Endothelial cell (in vitro differentiated cells): Measurements from ENCODE around the gene CIDEB. TPM values are rescaled to one million over a fixed set of nuclear protein-coding genes. Genes with fewer than 3 reads are reported as not detected.
A peak's percentile ranks its signal among the peaks of the same experiment; 100 is the strongest.

Experiments
- DNase-seq: peaks from one replicate; pipeline ENCODE4 v3.0.0; 2021; ENCODE audit warnings: low spot score
- H3K27ac Mint-ChIP-seq: one replicate; pipeline ENCODE4 v1.8.0; 2021; ENCODE audit warnings: mixed read lengths, inconsistent platforms; ENCODE audit not compliant: unreplicated experiment
- H3K27me3 Mint-ChIP-seq: one replicate; pipeline ENCODE4 v1.8.0; 2021; ENCODE audit warnings: mild to moderate bottlenecking, moderate library complexity, mixed read lengths, inconsistent platforms; ENCODE audit not compliant: unreplicated experiment
- H3K36me3 Mint-ChIP-seq: one replicate; pipeline ENCODE4 v1.8.0; 2021; ENCODE audit warnings: mild to moderate bottlenecking, low read depth, mixed read lengths, inconsistent platforms; ENCODE audit not compliant: unreplicated experiment
- H3K4me1 Mint-ChIP-seq: one replicate; pipeline ENCODE4 v1.8.0; 2021; ENCODE audit warnings: mild to moderate bottlenecking, mixed read lengths, inconsistent platforms; ENCODE audit not compliant: unreplicated experiment
- H3K4me3 Mint-ChIP-seq: one replicate; pipeline ENCODE4 v1.8.0; 2021; ENCODE audit warnings: mild to moderate bottlenecking, mixed read lengths, inconsistent platforms; ENCODE audit not compliant: unreplicated experiment
- H3K9me3 Mint-ChIP-seq: one replicate; pipeline ENCODE4 v1.8.0; 2021; ENCODE audit warnings: mixed read lengths, inconsistent platforms; ENCODE audit not compliant: unreplicated experiment
- total RNA-seq: library from RNA; stranded (reverse); fragmentation: NEBNext Ultra II Directional; extraction: Animal tissue kit (Norgen Biotek cat#: 25700); gene quantifications from one replicate; pipeline ENCODE4 v1.2.1, GENCODE V29; 2021; ENCODE audit not compliant: unreplicated experiment
- TF ChIP-seq, protein P1 (sequence below): fragments of 200-600 bp; sonication (generic); IDR thresholded peaks from one replicate; pipeline ENCODE4 v1.5.0; 2021; ENCODE audit warnings: antibody characterized with exemption; ENCODE audit not compliant: unreplicated experiment

Gene CIDEB
- total RNA-seq, 1 donor from 2014 or later: 0.82 TPM

DNA sequence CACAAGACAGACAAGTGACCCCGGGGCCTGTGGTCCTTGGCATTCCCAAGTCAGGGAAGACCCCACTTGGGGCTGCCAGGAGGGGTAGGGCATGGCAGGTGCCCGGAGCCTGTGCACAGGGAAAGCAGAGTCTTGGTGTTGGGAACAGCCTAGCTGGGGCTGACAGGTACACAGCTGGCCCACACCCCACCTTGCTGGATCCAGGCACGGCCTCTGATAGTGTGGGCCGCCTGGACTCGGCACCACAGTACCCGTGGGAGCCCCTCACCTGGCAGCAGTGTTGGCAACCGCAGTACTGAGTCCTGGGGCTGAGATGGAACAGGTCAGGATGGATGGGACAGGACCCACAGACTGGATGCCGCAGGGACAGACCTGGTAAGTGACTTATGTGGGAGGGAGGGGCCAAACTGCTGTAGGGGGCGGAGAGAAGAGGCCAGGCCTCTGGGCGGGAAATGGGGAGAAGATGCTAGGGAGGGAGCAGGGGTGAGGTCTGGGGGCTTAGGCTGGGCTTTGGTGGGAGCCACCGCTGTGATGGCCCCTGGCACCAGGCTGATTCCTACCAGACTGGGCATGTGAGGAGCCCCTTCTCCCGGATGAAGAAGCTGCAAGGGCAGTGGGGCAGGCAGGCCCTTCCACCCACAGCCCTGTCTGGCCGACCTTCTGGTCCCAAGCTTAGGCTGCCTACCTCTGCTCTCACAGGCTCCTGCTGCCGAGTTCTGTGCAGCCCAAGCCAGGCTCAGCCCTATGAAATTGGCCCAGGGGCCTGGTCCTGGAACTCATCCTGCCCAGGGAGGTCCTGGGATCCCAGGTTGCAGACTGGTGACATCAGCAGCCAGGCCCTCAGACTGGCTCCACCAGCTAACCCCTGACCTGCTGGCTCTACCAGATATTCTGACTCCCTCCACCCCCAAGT is 44.7 kb downstream of the CIDEB start, which contains the start of gene TGM1:
Gene TGM1, minus strand, starts transcription at position 357 of the 913 bp plus-strand sequence. CDS start 825 bp downstream, outside the sequence.
- TF ChIP-seq, protein P1, sequence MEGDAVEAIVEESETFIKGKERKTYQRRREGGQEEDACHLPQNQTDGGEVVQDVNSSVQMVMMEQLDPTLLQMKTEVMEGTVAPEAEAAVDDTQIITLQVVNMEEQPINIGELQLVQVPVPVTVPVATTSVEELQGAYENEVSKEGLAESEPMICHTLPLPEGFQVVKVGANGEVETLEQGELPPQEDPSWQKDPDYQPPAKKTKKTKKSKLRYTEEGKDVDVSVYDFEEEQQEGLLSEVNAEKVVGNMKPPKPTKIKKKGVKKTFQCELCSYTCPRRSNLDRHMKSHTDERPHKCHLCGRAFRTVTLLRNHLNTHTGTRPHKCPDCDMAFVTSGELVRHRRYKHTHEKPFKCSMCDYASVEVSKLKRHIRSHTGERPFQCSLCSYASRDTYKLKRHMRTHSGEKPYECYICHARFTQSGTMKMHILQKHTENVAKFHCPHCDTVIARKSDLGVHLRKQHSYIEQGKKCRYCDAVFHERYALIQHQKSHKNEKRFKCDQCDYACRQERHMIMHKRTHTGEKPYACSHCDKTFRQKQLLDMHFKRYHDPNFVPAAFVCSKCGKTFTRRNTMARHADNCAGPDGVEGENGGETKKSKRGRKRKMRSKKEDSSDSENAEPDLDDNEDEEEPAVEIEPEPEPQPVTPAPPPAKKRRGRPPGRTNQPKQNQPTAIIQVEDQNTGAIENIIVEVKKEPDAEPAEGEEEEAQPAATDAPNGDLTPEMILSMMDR: no peak
- H3K36me3 Mint-ChIP-seq: peaks cover 10% of the 10 kb centered on the region
- no peak within 1 kb of the TSS for H3K4me3 Mint-ChIP-seq
- H3K9me3 Mint-ChIP-seq: no peaks in the 10 kb centered on the region
- H3K27ac Mint-ChIP-seq: no peak within 1 kb of the TSS
- H3K27me3 Mint-ChIP-seq: peaks cover 11% of the 10 kb centered on the region
- DNase-seq: no peak
- peaks cover 2% of the 10 kb centered on the region for H3K4me1 Mint-ChIP-seq

DNA sequence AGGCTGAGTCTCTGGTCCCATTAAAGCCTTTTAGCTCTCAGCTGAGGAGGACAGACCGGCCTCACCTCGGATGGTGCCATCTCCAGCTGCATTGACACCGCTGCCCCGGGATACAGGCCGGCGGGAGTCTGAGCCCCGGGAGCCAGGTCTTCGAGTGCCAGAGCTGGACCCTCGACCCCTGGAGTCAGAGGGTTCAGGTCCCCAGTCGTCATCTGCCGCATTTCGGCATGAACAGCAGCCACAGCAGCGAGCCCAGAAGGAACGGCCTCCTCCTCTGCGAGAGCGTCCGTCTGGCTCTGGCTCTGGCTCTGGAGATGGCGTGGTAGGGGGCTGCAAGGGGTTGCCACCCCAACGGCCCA is 45.8 kb downstream of the CIDEB start:
- peaks cover 7% of the 10 kb centered on the region for H3K27me3 Mint-ChIP-seq
- no peak overlapping the region for H3K4me3 Mint-ChIP-seq
- TF ChIP-seq, protein P1: no peak
- H3K27ac Mint-ChIP-seq: no peak overlapping the region
- H3K4me1 Mint-ChIP-seq: peaks cover 1% of the 10 kb centered on the region
- no peaks in the 10 kb centered on the region for H3K9me3 Mint-ChIP-seq
- peaks cover 3% of the 10 kb centered on the region for H3K36me3 Mint-ChIP-seq
- DNase-seq: no peak

DNA sequence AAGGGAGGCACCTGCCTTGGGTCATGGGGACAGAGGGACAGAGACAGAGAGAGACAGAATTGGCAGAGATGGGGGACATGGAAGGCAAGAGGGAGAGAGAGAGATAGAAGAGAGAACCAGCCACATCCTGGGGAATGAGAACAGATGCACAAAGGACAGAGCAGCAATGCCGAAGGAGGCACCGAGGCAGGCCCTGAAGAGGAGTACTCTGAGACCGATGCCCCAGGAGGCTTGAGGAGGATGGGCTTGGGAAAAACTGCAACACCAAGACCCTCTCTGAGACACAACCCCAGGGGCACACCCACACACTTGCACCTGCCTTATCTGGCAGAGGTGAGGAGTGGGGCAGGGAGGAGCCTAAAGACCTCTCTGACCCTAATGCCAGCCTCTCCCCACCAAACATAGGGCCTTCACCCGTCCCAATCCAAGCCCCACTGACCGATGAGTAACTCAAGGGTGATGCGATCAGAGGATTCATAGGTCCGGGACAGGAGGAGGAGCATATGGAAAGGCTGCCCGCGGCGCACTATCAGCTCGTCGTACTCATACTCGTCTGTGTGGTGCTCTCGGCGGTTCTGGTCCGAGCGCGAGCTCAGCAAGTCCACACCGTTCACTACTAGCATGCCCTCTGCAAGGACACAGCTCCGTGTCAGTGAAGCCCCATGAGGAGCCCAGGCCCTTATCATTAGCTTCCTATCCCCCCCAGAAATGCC is 46.4 kb downstream of the CIDEB start:
- Mint-ChIP-seq H3K36me3 (no peaks in the 10 kb centered on the region), H3K27me3 (peaks cover 8% of the 10 kb centered on the region), H3K27ac (peak overlapping the region; percentile 22), H3K4me3 (no peak overlapping the region), H3K4me1 (peaks cover 7% of the 10 kb centered on the region), H3K9me3 (no peaks in the 10 kb centered on the region)
- no peak for DNase-seq
- TF ChIP-seq, protein P1: no peak

DNA sequence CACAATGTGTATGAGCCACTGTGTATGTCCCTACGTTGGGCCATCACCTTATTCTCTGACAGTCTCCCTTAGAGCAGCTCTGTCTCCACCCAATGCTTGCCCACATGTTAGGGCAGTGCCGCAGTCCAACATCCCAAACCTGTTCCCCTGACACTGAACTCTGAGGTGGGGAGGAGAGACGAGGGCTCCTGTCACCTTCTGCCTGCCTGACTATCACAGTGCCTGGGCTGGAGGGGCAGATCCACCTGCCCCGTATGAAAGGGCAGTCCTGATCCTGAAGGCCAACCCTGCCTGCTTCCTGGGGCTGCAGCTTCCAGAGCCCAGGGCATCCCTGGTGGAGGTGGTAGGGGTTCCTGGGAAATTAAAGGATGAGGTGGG is 47.0 kb downstream of the CIDEB start:
- Mint-ChIP-seq H3K9me3 (no peaks in the 10 kb centered on the region), H3K36me3 (no peaks in the 10 kb centered on the region), H3K4me1 (peaks cover 9% of the 10 kb centered on the region), H3K27me3 (peaks cover 8% of the 10 kb centered on the region), H3K27ac (peak overlapping the region; percentile 22), H3K4me3 (no peak overlapping the region)
- no peak for DNase-seq
- TF ChIP-seq, protein P1: no peak
